Measurements from ENCODE around the gene CSTF1. TPM values are rescaled to one million over a fixed set of nuclear protein-coding genes. Genes with fewer than 3 reads are reported as not detected.

Gene CSTF1
- total and polyA plus RNA-seq, 2 donors (not counting 3 experiments of a cell fraction or from before 2014, with no cell fraction given): 39.6 to 49.3 TPM

GRCh38 chr20:56368351-56369134, 23.9 kb upstream of the CSTF1 start:
- DNase-seq (ENCODE audit: low read depth, low spot score) (no peak), FAIRE-seq (no peak)

More at GRCh38 chr20:56368351-56369134, 23.9 kb upstream of the CSTF1 start:
- intact Hi-C loops (cut with micrococcal nuclease) (no loop called here), dilution Hi-C loops (cut with MboI; ENCODE audit: extremely low pct_ligation_motif_present, low sequenced_read_pairs) (no loop called here)
- TF ChIP-seq POLR2A (IDR thresholded peaks at IDR 0.05; ENCODE audit: low read depth, low read length) (no peak), JUN (IDR thresholded peaks at IDR 0.05; ENCODE audit: borderline replicate concordance, insufficient read depth, insufficient read length, low read depth) (no peak), POLR2AphosphoS5 (IDR thresholded peaks at IDR 0.05; ENCODE audit: insufficient read depth, low read depth, low read length) (no peak), GATA2 (IDR thresholded peaks at IDR 0.05; ENCODE audit: insufficient read depth, insufficient read length, low read depth, low read length) (no peak), EZH2 (IDR thresholded peaks at IDR 0.05; ENCODE audit: borderline replicate concordance, low read depth, low read length, severe bottlenecking) (no peak), MYC (IDR thresholded peaks at IDR 0.05; ENCODE audit: low read depth, low read length) (no peak), FOS (IDR thresholded peaks at IDR 0.05; ENCODE audit: borderline replicate concordance, insufficient read depth, low read length) (no peak), CTCF (IDR thresholded peaks at IDR 0.05; ENCODE audit: extremely low read depth in 1 of 2, insufficient read depth in 1 of 2, low read depth in 1 of 2, low read length in 2 of 2) (no peak)
- TF ChIP-seq, protein P1, sequence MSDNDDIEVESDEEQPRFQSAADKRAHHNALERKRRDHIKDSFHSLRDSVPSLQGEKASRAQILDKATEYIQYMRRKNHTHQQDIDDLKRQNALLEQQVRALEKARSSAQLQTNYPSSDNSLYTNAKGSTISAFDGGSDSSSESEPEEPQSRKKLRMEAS (IDR thresholded peaks at IDR 0.05; ENCODE audit: insufficient read depth, insufficient read length): no peak
- Histone ChIP-seq H3K4me3 (replicated peaks in 1 of 3; ENCODE audit: insufficient read depth in 1 of 3, low read depth in 1 of 3, low read length in 3 of 3) (no peak overlapping the region), H4K20me1 (replicated peaks; ENCODE audit: control insufficient read depth, extremely low read depth, insufficient read depth, low read length) (no peaks in the 10 kb centered on the region), H3K27ac (ENCODE audit: insufficient read depth, low read depth, low read length) (no peak overlapping the region), H3K27me3 (ENCODE audit: control insufficient read depth in 2 of 2, insufficient read depth in 2 of 2, low read length in 2 of 2) (no peaks in the 10 kb centered on the region), H3K36me3 (ENCODE audit: control insufficient read depth in 2 of 2, extremely low read depth in 1 of 2, insufficient read depth in 2 of 2, low read length in 2 of 2) (peaks cover 9 to 17% of the 10 kb centered on the region in 2 experiments), H3K9ac (replicated peaks; ENCODE audit: extremely low read depth, insufficient read depth, low read length) (no peak overlapping the region), H3K9me3 (replicated peaks; ENCODE audit: control insufficient read depth, insufficient read depth, low read length) (no peaks in the 10 kb centered on the region), H3K9me1 (replicated peaks; ENCODE audit: control insufficient read depth, extremely low read depth, insufficient read depth, low read length) (no peaks in the 10 kb centered on the region), H3K4me2 (ENCODE audit: insufficient read depth, low read length) (no peak overlapping the region), H3K4me1 (ENCODE audit: control insufficient read depth, extremely low read depth, insufficient read depth, low read length) (no peaks in the 10 kb centered on the region), H3K79me2 (ENCODE audit: control insufficient read depth, insufficient read depth, low read length) (peaks cover 11% of the 10 kb centered on the region), H2AFZ (ENCODE audit: low read depth, low read length) (no peak overlapping the region)
- BruUV-seq (replicated peaks): no TSS peak
- CTCF ChIA-PET: no interaction called here
- POLR2A ChIA-PET: no interaction called here
